PFSK-1 (cell line): Measurements from ENCODE around the gene FEM1B.

Experiments
- POLR2AphosphoS5 ChIP-seq: IDR thresholded peaks from 2 replicates; pipeline ENCODE4 v1.6.1; 2012; ENCODE audit warnings: low read depth, mild to moderate bottlenecking, control low read depth, low read length, moderate library complexity
- TAF1 ChIP-seq: IDR thresholded peaks from 2 replicates; pipeline ENCODE4 v1.6.1; 2012; ENCODE audit warnings: low read length, control low read depth, borderline replicate concordance; ENCODE audit not compliant: insufficient read depth

GRCh38 chr15:68272721-68273271, 4.7 kb upstream of the FEM1B start:
- TF ChIP-seq TAF1 (no peak), POLR2AphosphoS5 (no peak)
